Stomach (tissue), 4 donors: ENCODE results near the gene PRX.

Source experiments
- CTCF ChIP-seq, 7 experiments: fragments of 450-650 bp in 4 of 7; fragments of 200-600 bp in 3 of 7; sonication (generic) in 3 of 7; IDR thresholded peaks; one replicate each; pipeline ENCODE4 v1.5.1; 2016 to 2019; ENCODE audit warnings: antibody characterized with exemption in 7 of 7, control low read depth in 2 of 7, mild to moderate bottlenecking in 1 of 7
- EP300 ChIP-seq: sonication (generic); formaldehyde crosslinking; IDR thresholded peaks from one replicate; pipeline ENCODE4 v1.6.1; 2017; ENCODE audit warnings: antibody characterized with exemption
- POLR2AphosphoS5 ChIP-seq, 3 donors: sonication (generic); formaldehyde crosslinking; IDR thresholded peaks; one replicate each; pipeline ENCODE4 v1.6.1; 2016; ENCODE audit warnings: antibody characterized with exemption in 3 of 3

GRCh38 chr19:40383668-40384248 lies 29.4 kb downstream of the PRX start:
- no peak for TF ChIP-seq EP300
- no peak for TF ChIP-seq CTCF (IDR thresholded peaks at IDR 0.05)
- no peak for TF ChIP-seq POLR2AphosphoS5 (IDR thresholded peaks at IDR 0.05)
